Left ventricle myocardium inferior (tissue), 1 donor: ENCODE data around the gene FAM107B. TPM values are rescaled to one million over a fixed set of nuclear protein-coding genes. Genes with fewer than 3 reads are reported as not detected.
A peak's percentile ranks its signal among the peaks of the same experiment; 100 is the strongest.

ENCODE experiments used
- DNase-seq: peaks from one replicate; pipeline ENCODE4 v3.0.0-alpha.2; 2020
- H3K27ac ChIP-seq: fragments of 200-600 bp; replicated peaks from 2 replicates; pipeline ENCODE4 v1.8.0; 2021
- H3K27me3 ChIP-seq: fragments of 200-600 bp; 2 replicates; pipeline ENCODE4 v1.8.0; 2021; ENCODE audit warnings: low read depth
- H3K36me3 ChIP-seq: fragments of 200-600 bp; 2 replicates; pipeline ENCODE4 v1.8.0; 2021
- H3K4me1 ChIP-seq: fragments of 200-600 bp; 2 replicates; pipeline ENCODE4 v1.8.0; 2021
- H3K4me3 ChIP-seq: fragments of 200-600 bp; 2 replicates; pipeline ENCODE4 v1.8.0; 2021; ENCODE audit warnings: mild to moderate bottlenecking, moderate library complexity
- H3K9me3 ChIP-seq: fragments of 200-600 bp; replicated peaks from 2 replicates; pipeline ENCODE4 v1.8.0; 2021
- intact Hi-C: fragments of 100-400 bp; cut with micrococcal nuclease; formaldehyde crosslinking; loops from one replicate; pipeline ENCODE4 v1.11.0; 2022
- total RNA-seq: library from RNA; stranded (reverse); fragmentation: NEBNext Ultra II Directional; extraction: Animal tissue kit (Norgen Biotek cat#: 25700); gene quantifications from one replicate; pipeline ENCODE4 v1.2.1, GENCODE V29; 2021
- TF ChIP-seq, protein P1 (sequence below): fragments of 200-600 bp; IDR thresholded peaks from 2 replicates; pipeline ENCODE4 v1.8.0; 2021; ENCODE audit warnings: antibody characterized with exemption, mild to moderate bottlenecking, borderline replicate concordance
- donor health status: DM: no; HTN: yes; CAD: no; lungs with severe emphysema.

The FAM107B gene
- total RNA-seq, 1 donor from 2014 or later, result 4.7 TPM

DNA sequence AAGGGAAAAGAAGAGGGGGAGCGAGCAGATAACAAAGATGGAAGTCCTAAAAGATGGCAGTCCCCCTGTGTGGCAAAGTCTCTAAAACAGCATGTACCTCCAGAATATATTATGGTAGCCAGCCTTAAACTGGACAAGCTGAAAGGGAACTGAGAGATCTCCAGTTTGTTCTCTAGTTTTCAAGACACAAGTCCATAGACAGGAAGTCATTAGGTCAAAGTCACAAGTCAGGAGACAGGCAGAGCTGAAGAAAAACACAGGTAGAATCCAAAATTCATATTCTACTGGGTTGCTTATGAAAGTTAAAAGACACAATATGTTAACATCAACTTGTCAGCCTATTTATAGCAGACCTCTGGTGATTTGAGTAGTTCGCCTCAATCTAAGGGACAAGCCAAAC, 38.7 kb downstream of the FAM107B start:
- TF ChIP-seq, protein P1, sequence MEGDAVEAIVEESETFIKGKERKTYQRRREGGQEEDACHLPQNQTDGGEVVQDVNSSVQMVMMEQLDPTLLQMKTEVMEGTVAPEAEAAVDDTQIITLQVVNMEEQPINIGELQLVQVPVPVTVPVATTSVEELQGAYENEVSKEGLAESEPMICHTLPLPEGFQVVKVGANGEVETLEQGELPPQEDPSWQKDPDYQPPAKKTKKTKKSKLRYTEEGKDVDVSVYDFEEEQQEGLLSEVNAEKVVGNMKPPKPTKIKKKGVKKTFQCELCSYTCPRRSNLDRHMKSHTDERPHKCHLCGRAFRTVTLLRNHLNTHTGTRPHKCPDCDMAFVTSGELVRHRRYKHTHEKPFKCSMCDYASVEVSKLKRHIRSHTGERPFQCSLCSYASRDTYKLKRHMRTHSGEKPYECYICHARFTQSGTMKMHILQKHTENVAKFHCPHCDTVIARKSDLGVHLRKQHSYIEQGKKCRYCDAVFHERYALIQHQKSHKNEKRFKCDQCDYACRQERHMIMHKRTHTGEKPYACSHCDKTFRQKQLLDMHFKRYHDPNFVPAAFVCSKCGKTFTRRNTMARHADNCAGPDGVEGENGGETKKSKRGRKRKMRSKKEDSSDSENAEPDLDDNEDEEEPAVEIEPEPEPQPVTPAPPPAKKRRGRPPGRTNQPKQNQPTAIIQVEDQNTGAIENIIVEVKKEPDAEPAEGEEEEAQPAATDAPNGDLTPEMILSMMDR, result no peak
- no peaks in the 10 kb centered on the region for H3K36me3 ChIP-seq
- H3K4me1 ChIP-seq, result peaks cover 36% of the 10 kb centered on the region
- no peak for DNase-seq
- peak overlapping the region; percentile 70 for H3K27ac ChIP-seq
- H3K27me3 ChIP-seq, result no peaks in the 10 kb centered on the region
- intact Hi-C loops, result no loop called here
- H3K9me3 ChIP-seq, result no peaks in the 10 kb centered on the region
- no peak overlapping the region for H3K4me3 ChIP-seq

DNA sequence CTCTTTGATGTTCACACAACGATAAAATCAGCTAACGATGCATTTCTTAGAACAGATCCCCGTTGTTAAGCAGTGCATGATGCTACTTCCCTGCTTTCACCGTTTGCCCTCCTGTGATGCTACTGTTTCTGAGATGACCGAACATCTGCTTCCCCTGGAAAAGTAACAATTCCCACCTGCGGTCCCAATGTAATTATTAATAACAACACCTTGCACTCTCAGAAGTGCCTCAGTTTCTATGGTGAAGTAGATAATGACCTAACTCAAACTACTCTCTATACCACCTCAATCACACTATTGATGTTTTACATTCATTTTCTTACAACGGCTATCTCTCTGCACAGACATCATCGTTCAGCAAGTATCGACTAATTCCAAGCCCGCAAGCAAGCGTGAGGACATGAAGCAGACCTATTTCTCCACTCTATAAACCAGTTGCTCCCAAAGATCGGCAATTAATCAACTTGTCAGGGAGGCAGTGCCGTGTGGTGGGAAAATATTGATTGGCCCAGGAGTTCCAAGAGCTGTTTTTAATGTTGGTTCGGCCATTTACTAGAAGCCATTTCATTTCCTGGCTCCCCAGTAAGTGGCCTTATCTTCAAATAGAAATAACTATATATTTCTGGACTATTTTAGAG, 42.7 kb downstream of the FAM107B start:
- Histone ChIP-seq H3K4me3 (no peak overlapping the region), H3K27ac (no peak overlapping the region), H3K27me3 (no peaks in the 10 kb centered on the region), H3K4me1 (peaks cover 9% of the 10 kb centered on the region), H3K36me3 (no peaks in the 10 kb centered on the region), H3K9me3 (no peaks in the 10 kb centered on the region)
- intact Hi-C loops, result no loop called here
- DNase-seq, result no peak
- TF ChIP-seq, protein P1, result no peak

DNA sequence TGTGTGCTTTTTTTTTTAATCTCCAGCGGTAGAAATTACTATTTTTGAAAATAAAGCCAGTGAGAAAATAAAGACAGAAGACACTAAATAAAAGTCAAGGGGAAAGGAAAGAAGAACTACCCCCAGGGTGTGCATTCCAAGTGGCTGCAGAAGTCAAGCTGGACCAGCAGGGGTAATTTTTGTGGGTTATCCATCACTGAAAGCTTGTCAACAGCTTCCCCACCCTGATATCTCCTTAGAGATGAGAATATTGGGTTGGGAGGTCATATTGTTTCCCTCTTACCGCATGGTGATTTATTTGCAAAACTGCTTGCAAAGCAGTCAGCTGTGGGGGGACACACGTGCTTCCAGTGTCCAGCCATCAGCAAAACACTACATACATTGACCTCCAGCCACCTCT, 46.4 kb downstream of the FAM107B start:
- intact Hi-C loops, result no loop called here
- H3K27me3 ChIP-seq, result no peaks in the 10 kb centered on the region
- no peaks in the 10 kb centered on the region for H3K9me3 ChIP-seq
- TF ChIP-seq, protein P1, result no peak
- H3K4me3 ChIP-seq, result no peak overlapping the region
- no peaks in the 10 kb centered on the region for H3K4me1 ChIP-seq
- DNase-seq, result no peak
- H3K27ac ChIP-seq, result no peak overlapping the region
- H3K36me3 ChIP-seq, result no peaks in the 10 kb centered on the region

DNA sequence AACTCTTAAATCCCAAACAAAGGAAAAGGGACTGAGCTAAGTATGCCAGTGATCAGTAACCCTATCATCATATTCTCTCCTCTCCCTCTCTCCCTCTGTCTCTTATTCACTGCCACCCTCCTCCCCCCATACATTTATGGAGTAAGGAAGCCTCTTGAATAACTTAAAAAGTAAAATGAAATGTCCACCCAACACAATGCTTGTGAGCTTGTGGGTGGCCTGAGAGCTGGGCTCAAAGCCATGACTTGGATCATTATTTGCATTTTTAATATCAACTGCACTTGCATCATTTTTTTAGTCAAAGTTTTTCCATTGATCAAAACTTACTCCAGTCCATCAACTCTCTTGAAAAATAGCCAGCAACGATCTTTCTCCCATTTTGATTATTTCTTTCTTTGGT, 46.8 kb downstream of the FAM107B start:
- Histone ChIP-seq H3K4me3 (no peak overlapping the region), H3K36me3 (no peaks in the 10 kb centered on the region), H3K9me3 (no peaks in the 10 kb centered on the region), H3K4me1 (no peaks in the 10 kb centered on the region), H3K27ac (no peak overlapping the region), H3K27me3 (no peaks in the 10 kb centered on the region)
- DNase-seq, result no peak
- intact Hi-C loops, result no loop called here
- TF ChIP-seq, protein P1, result no peak

DNA sequence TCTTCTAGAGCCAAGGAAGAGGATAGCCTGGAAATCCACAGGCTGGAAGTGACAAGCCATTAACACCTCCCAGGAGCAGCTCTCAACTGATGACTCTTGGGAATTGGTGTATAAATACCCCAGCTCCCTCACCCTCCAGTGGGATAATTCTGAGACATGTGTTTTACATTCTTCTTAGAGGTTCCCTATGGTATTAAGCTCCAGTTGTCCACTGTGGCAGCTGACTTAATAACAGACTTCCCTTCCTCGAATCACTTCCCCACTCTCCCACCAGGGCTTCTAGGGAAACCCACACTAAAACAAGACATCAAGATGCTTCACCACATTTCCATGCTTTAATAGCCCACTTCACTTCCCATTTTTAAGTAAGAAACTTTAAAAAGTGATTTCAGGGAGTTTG, 47.2 kb downstream of the FAM107B start:
- Histone ChIP-seq H3K36me3 (no peaks in the 10 kb centered on the region), H3K9me3 (no peaks in the 10 kb centered on the region), H3K4me3 (no peak overlapping the region), H3K27me3 (no peaks in the 10 kb centered on the region), H3K27ac (no peak overlapping the region), H3K4me1 (no peaks in the 10 kb centered on the region)
- TF ChIP-seq, protein P1, result no peak
- intact Hi-C loops, result no loop called here
- no peak for DNase-seq
